ENCODE results near the gene ZC3H18.

The ZC3H18 gene

GRCh38 chr16:88569985-88570690, at the start of gene ZC3H18:
Gene ZC3H18 (plus strand): TSS chr16:88570403. CDS start chr16:88577124, 6,721 bp downstream.
- DNase-seq: peak in 1 of 2 experiments; percentile 70

- DNase-seq: no peak
These were observed 48.5 kb upstream of the ZC3H18 start for GRCh38 chr16:88521674-88522073.

GRCh38 chr16:88522276-88522949, 47.8 kb upstream of the ZC3H18 start:
- no peak for DNase-seq

GRCh38 chr16:88523309-88524161, 46.7 kb upstream of the ZC3H18 start:
- no peak for DNase-seq

- no peak for DNase-seq
These were observed 45.8 kb upstream of the ZC3H18 start for GRCh38 chr16:88524274-88524972.

- no peak for DNase-seq
These were observed 45.1 kb upstream of the ZC3H18 start for GRCh38 chr16:88524973-88525662.

- no peak for DNase-seq
These were observed 44.6 kb upstream of the ZC3H18 start for GRCh38 chr16:88525663-88525990.

- no peak for DNase-seq
These were observed 43.9 kb upstream of the ZC3H18 start for GRCh38 chr16:88526008-88526905.

GRCh38 chr16:88526906-88527185, 43.4 kb upstream of the ZC3H18 start:
- no peak for DNase-seq

GRCh38 chr16:88527186-88527936, 42.8 kb upstream of the ZC3H18 start:
- DNase-seq: no peak

GRCh38 chr16:88527937-88528743, 42.1 kb upstream of the ZC3H18 start:
- no peak for DNase-seq

GRCh38 chr16:88528902-88529318, 41.3 kb upstream of the ZC3H18 start:
- DNase-seq: no peak

- DNase-seq: no peak
These were observed 40.6 kb upstream of the ZC3H18 start for GRCh38 chr16:88529596-88529995.

GRCh38 chr16:88530051-88530857, 39.9 kb upstream of the ZC3H18 start:
- no peak for DNase-seq

- no peak for DNase-seq
These were observed 39.4 kb upstream of the ZC3H18 start for GRCh38 chr16:88530858-88531203.

- DNase-seq: no peak
These were observed 38.9 kb upstream of the ZC3H18 start for GRCh38 chr16:88531346-88531745.

- DNase-seq: no peak
These were observed 38.2 kb upstream of the ZC3H18 start for GRCh38 chr16:88531931-88532433.

- no peak for DNase-seq
These were observed 37.6 kb upstream of the ZC3H18 start for GRCh38 chr16:88532434-88533241.

Data from cerebellar nuclear complex (tissue), 1 donor.